ENCODE results near the gene ZNF581. TPM values are rescaled to one million over a fixed set of nuclear protein-coding genes. Genes with fewer than 3 reads are reported as not detected.

ZNF581 gene
- total and polyA plus RNA-seq, 4 donors: 2.1 to 7.3 (median 5.2) TPM

- no peaks in the 10 kb centered on the region for H3K27me3 ChIP-seq (ENCODE audit: control insufficient read depth in 4 of 4, insufficient read depth in 4 of 4, low read length in 3 of 4)
- H3K36me3 ChIP-seq (ENCODE audit: control insufficient read depth in 4 of 4, insufficient read depth in 3 of 4, low read depth in 1 of 4, low read length in 3 of 4): peaks cover 22 to 35% (median 23%) of the 10 kb centered on the region in 4 donors
- H3K4me1 ChIP-seq (ENCODE audit: control insufficient read depth in 4 of 4, insufficient read depth in 4 of 4, low read length in 3 of 4): peaks cover 8 to 36% (median 35%) of the 10 kb centered on the region in 4 donors
- H3K9ac ChIP-seq (ENCODE audit: low read depth in 1 of 2, low read length in 2 of 2): no peak overlapping the region
- no peak for TF ChIP-seq GABPA (IDR thresholded peaks at IDR 0.05 in 1 of 2, conservative IDR thresholded peaks at IDR 0.05 in 1 of 2)
- TF ChIP-seq RAD21 (IDR thresholded peaks at IDR 0.05): no peak
- no peak for TF ChIP-seq MAX (IDR thresholded peaks at IDR 0.05)
- TF ChIP-seq FOXA1 (IDR thresholded peaks at IDR 0.05): no peak
- no peak for TF ChIP-seq RXRA (IDR thresholded peaks at IDR 0.05)
- TF ChIP-seq ATF3 (IDR thresholded peaks at IDR 0.05): no peak
- TF ChIP-seq FOXA2 (IDR thresholded peaks at IDR 0.05): no peak
- TF ChIP-seq CTCF (IDR thresholded peaks at IDR 0.05; ENCODE audit: low read depth, low read length, missing input control): no peak
- no peak for TF ChIP-seq SP1 (IDR thresholded peaks at IDR 0.05)
- TF ChIP-seq TAF1 (conservative IDR thresholded peaks at IDR 0.05): no peak
- no peak for TF ChIP-seq NR2F2 (IDR thresholded peaks at IDR 0.05)
- no peak for TF ChIP-seq EGR1 (IDR thresholded peaks at IDR 0.05; ENCODE audit: low read depth in 2 of 2)
- TF ChIP-seq HNF4A (conservative IDR thresholded peaks at IDR 0.05): no peak
- no peak for TF ChIP-seq YY1 (IDR thresholded peaks at IDR 0.05)
- no peak for TF ChIP-seq ZBTB33 (IDR thresholded peaks at IDR 0.05)
- no peak for TF ChIP-seq HNF4G (IDR thresholded peaks at IDR 0.05)
- no peak for TF ChIP-seq JUND (IDR thresholded peaks at IDR 0.05)
- TF ChIP-seq REST (IDR thresholded peaks at IDR 0.05): no peak
- DNase-seq (ENCODE audit: low spot score): no peak
- no peak overlapping the region for H3K4me3 ChIP-seq (ENCODE audit: low read depth in 1 of 3, low read length in 3 of 3)
- H3K9me3 ChIP-seq (ENCODE audit: control insufficient read depth in 4 of 4, low read length in 3 of 4): no peaks in the 10 kb centered on the region
- 92% methylated on average over 37 of the region's 37 CpGs for WGBS
- no peak overlapping the region for H3K27ac ChIP-seq (ENCODE audit: low read depth in 1 of 2, low read length in 2 of 2)
These were observed 15.5 kb downstream of the ZNF581 start for GRCh38 chr19:55658846-55659459.

Data from liver (tissue), 9 donors.